ENCODE data around the gene CNTNAP4.

DNA sequence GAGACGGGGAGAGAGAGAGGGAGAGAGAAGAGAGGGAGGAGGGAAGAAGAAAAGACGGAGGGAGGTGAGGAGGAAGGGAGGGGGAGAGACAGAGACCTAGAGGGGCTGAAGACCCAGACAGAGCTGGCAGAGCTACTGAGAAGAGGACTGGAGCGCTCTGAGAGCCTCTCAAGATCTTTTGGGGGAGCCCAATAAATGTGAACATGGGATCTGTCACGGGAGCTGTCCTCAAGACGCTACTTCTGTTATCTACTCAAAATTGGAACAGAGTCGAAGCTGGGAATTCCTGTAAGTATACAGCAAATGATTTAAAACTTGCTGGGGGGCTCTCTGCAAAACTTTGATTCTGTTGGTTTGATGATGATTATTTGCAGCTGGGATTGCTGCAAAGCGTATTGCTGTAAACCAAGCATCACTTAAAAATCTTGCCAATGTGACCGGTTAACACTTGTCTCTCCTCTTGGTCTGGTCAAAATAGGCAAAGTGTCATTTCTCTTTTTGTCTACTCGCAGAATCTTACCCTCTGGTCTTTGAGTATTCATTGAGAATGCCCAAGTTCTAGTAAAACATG, 344 bp downstream of the CNTNAP4 start:
- TF ChIP-seq, protein P1, sequence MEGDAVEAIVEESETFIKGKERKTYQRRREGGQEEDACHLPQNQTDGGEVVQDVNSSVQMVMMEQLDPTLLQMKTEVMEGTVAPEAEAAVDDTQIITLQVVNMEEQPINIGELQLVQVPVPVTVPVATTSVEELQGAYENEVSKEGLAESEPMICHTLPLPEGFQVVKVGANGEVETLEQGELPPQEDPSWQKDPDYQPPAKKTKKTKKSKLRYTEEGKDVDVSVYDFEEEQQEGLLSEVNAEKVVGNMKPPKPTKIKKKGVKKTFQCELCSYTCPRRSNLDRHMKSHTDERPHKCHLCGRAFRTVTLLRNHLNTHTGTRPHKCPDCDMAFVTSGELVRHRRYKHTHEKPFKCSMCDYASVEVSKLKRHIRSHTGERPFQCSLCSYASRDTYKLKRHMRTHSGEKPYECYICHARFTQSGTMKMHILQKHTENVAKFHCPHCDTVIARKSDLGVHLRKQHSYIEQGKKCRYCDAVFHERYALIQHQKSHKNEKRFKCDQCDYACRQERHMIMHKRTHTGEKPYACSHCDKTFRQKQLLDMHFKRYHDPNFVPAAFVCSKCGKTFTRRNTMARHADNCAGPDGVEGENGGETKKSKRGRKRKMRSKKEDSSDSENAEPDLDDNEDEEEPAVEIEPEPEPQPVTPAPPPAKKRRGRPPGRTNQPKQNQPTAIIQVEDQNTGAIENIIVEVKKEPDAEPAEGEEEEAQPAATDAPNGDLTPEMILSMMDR (IDR thresholded peaks at IDR 0.05; ENCODE audit: poor library complexity) = no peak
- TF ChIP-seq EZH2phosphoT487 (IDR thresholded peaks at IDR 0.05; ENCODE audit: low read depth, severe bottlenecking, unreplicated experiment) = no peak
